NCI-H524 (cell line): ENCODE results near the gene KLRC3.
"Not testable (repeated sequence)": the region's sequence is repeated elsewhere in the genome, so short reads cannot be mapped to it uniquely, and the experiment has no call there.

Experiments
- DNase-seq, 2 experiments: peaks; one replicate each; lab custom pipeline; 2025; lab: John Stamatoyannopoulos, UW

Gene KLRC3

DNA sequence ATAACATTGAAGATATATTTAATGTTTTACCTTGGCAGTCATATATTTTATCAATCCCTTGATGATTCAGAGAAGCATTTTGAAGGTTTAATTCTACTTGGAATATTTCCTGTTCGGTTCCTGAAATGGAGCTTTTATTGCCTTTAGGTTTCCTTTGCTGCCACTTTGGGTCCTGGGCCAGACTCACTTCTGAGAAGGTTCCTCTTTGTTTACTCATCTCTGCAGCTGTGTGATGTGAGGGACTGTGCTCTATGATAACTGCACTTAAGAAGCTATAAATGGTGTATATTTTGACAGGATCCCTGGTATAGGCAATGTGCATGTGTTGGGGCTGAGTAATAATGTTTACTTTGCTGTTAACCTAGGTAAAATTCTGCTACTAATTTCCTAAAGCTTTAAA, at the start of gene KLRC3:
Gene KLRC3, minus strand, starts transcription at position 262 of the 400 bp plus-strand sequence. Its CDS starts 45 bp downstream, at position 217.
- DNase-seq, result not testable (repeated sequence)

DNA sequence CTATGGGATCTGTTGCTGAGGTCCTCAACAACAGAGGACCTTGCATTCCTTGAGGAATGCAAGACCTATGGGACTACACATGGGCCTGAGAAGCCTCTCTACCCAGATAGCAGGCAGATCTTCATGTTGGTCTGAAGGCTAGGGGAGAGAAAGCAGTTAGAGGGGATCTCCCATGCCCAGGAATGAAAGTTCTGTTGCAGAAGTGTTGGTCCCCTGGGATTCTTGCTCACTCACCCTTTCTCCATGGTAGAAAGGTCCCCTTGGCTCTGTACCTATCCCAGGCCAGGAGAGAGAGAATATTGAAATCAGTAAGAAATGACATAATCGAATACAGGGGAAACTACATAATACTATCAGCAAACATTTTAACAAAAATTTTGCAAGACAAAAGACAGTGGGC, 49.3 kb upstream of the KLRC3 start:
- DNase-seq, result no peak

DNA sequence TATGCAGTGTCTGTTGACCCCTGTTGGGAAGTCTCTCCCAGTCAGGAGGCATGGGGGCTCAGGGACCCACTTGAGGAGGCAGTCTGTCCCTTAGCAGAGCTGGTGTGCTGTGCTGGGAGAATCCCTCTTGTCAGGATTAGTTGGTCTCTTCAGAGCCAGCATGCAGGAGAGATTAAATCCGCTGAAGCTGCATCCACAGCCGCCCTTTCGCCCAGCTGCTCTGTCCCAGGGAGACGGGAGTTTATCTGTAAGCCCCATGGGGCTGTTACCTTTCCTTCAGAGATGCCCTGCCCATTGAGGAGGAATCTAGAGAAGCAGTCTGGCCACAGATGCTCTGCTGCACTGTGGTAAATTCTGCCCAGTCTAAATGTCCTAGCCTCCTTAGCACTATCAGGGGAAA, 45.9 kb upstream of the KLRC3 start:
- peak; percentile 43 to 88 for DNase-seq

DNA sequence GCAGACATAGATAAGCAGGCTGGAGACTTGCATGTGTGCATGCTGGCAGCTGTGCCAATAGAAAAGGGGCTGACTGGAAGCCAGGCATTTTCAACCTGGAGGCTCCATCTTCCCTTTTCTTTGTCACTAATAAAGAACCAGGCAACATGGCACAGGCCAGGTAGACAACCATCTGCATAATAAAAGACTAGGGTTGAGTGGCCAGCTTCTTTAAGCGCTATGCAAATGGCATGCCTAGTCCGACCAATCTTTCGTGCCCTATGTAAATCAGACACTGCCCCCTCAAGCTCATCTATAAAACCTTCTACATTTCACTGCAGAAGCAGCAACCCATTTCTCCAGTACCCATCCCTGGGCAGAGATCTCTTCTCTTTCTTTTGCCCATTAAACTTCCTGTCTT, 37.4 kb upstream of the KLRC3 start:
- no peak for DNase-seq

DNA sequence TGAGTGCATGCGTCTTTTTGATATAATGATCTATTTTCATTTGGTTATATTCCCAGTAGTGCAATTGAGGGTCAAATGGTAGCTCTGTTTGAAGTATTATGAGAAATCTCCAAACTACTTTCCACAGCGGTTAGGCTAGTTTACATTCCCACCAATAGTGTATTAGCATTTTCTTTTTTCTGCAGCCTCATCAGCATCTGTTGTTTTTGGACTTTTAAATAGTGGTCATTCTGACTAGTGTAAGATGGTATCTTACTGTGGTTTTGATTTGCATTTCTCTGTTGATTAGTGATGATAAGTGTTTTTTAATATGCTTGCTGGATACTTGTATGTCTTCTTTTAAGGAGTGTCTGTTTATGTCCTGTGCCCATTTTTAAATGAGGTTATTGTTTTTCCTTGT, 36.5 kb upstream of the KLRC3 start:
- no peak for DNase-seq

DNA sequence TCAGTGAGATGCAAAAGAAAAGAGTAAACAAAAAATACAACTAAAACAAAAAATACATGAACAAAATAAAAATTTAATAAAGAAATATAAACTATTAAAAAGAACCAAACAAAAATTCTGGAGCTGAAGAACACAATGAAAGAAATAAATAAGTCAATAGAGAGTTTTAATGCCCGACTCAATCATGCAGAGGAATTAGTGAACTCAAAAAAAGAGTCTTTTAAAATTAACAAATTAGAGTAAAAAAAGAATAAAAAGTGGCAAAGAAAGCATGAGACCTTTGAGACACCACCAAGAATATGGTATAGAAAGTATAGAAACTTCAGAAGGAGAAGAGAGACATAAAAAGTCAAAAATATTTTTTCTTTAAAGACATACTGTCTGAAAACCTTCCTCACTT, 35.4 kb upstream of the KLRC3 start:
- no peak for DNase-seq

DNA sequence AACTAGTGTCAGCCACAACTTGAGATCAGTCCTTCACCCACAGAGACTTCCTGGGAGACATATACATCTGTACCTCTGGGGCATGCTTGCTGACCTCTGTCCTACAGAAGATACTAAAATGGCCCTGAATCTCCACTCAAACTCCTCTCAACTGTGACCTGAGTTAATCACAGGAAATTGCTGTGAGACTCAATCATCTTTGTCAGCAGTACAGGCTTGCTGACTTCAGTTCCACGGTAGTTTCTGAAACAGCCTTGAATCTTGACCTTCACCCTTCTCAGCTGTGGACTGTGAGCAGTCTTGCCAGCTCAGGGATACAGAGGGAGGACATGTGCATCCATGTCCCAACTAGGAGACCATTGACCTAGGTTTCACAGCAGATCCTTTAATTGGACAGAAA, 34.1 kb upstream of the KLRC3 start:
- no peak for DNase-seq

DNA sequence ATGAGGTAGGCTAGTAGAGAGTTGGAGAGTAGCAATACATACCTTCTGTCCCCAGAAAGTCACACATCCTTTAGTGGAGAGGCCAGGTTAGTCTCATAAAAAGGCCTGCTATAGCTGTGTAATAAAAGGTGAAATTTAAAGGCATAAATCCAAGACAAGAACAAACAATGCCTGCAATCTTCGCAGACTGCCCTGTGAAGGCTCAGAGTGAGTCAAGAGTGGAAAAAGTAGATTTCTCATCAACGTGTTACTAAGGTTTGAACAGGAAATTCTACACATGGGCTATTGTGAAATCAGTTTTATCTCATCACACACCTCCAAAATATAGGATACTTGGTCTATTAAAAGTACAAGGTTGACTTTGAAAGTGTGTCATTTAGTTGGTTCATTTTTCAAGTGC, 32.8 kb upstream of the KLRC3 start, which contains the start of gene KLRC1:
Gene KLRC1, minus strand, starts transcription at position 222 of the 400 bp plus-strand sequence. CDS start 2,221 bp downstream, outside the sequence.
- no peak for DNase-seq

DNA sequence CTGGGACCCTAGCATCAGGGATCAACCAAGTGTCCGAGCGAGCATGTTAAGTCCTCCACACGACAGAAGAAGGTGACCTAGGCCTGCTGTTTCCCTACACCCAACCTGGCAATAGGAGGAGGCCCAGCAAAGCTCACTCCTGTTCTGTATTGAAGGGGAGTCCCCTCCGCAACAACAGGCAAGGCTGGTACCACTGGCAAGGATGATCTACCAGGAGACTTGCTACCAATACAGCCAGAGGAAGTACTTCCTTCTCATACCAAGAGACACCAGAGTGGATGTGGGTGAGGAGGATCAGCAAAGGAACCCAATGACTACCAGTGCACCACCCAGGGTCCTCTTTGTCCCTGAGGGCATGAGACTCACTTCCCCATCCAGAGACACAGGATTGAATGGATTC, 27.8 kb upstream of the KLRC3 start:
- no peak for DNase-seq

DNA sequence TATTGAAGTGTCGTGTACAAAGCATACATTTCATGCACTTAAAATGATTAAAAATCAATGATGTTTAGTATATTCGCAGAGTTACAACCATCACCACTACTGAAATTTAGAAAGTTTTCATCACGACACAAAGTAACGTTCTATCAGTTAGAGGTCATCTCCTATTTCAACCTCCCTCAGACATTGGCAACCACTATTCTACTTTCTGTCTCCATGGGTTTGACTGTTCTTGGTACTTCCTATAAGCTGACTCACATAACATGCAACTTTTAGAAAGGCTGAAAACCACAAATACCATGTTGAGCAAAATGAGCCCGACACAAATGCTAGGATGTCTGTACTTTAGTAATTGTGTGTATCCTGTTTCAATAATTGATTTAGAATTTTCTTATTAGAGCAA, 25.7 kb upstream of the KLRC3 start:
- not testable (repeated sequence) for DNase-seq

DNA sequence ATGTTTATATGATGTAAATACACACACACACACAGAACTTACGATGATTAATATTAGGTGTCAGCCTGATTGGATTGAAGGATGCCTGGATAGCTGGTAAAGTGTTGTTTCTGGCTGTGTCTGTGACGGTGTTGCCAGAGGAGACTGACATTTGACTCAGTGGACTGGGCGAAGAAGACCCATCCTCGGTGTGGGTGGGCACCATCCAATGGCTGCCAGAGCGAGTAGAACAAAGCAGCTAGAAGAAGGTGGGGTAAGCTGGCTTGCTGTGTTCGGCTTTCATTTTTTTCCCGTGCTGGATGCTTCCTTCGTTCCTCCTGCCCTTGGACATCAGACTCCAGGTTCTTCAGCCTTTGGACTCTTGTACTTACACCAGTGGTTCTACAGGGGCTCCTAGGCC, 20.7 kb upstream of the KLRC3 start:
- not testable (repeated sequence) for DNase-seq

DNA sequence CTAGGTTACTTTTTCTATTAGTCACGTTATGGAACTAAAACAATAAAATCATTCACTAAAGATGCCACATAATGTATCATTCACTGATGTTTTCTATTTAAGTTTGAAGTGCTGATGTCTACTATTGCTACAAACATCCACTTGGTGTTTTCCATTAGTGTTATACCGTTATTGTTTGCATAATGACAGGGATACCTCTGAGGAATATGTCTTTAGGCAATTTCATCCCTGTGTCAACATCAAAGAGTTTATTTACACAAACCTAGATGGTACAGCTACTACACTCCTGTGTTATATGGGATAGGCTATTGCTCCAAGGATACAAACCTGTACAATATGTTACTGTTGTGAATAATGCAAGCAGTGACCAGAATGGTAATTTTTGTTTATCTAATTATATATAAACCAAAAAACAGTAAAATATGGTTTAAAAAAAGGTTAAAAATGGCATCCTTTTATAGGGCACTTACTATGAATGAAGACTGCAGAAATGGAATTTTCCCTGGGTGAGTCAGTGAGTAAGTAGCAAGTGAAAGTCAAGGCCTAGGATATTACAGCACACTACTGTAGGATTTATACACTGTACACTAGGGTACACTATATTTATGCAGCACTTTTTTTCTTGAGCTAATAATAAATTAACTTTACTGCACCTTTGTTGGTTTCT, 19.3 kb upstream of the KLRC3 start:
- not testable (repeated sequence) for DNase-seq

DNA sequence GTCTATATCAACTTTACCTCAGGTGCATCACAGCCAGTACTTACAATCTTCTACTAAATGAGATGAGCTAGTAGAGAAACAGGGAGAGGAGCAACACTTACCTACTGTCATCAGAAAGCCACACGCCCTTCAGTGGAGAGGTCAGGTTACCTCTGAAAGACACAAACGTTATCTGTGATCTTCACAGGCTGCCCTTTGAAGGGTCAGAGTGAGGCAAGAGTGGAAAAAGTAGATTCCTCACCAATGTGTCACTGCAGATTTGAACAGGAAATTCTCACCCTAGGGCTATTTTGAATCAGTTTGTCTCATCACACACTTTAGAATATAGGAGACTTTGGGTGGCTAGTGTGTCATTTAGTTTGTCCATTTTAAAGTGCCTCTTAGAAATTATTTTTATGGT, 17.2 kb upstream of the KLRC3 start:
- not testable (repeated sequence) for DNase-seq

DNA sequence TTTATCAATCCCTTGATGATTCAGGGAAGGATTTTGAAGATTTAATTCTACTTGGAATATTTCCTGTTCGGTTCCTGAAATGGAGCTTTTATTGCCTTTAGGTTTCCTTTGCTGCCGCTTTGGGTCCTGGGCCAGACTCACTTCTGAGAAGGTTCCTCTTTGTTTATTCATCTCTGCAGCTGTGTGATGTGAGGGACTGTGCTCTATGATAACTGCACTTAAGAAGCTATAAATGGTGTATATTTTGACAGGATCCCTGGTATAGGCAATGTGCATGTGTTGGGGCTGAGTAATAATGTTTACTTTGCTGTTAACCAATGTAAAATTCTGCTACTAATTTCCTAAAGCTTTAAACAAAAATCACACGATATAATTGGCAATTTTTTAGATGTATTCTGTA, 15.4 kb upstream of the KLRC3 start, which contains the start of gene KLRC2:
Gene KLRC2, minus strand, starts transcription at position 195 of the 400 bp plus-strand sequence. Its CDS starts 24 bp downstream, at position 171.
- DNase-seq, result not testable (repeated sequence)

DNA sequence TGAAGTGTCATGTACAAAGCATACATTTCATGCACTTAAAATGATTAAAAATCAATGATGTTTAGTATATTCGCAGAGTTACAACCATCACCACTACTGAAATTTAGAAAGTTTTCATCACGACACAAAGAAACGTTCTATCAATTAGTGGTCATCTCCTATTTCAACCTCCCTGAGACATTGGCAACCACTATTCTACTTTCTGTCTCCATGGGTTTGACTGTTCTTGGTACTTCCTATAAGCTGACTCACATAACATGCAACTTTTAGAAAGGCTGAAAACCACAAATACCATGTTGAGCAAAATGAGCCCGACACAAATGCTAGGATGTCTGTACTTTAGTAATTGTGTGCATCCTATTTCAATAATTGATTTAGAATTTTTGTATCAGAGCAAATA, 10.2 kb upstream of the KLRC3 start:
- DNase-seq, result not testable (repeated sequence)

DNA sequence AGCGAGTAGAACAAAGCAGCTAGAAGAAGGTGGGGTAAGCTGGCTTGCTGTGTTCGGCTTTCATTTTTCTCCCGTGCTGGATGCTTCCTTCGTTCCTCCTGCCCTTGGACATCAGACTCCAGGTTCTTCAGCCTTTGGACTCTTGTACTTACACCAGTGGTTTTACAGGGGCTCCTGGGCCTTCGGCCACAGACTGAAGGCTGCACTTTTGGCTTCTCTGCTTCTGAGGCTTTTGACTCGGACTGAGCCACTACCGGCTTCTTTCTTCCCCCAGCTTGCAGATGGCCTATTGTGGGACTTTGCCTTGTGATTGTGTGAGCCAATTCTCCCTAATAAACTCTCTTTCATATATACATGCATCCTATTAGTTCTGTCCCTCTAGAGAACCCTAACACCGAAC, 5.5 kb upstream of the KLRC3 start:
- DNase-seq, result not testable (repeated sequence)

DNA sequence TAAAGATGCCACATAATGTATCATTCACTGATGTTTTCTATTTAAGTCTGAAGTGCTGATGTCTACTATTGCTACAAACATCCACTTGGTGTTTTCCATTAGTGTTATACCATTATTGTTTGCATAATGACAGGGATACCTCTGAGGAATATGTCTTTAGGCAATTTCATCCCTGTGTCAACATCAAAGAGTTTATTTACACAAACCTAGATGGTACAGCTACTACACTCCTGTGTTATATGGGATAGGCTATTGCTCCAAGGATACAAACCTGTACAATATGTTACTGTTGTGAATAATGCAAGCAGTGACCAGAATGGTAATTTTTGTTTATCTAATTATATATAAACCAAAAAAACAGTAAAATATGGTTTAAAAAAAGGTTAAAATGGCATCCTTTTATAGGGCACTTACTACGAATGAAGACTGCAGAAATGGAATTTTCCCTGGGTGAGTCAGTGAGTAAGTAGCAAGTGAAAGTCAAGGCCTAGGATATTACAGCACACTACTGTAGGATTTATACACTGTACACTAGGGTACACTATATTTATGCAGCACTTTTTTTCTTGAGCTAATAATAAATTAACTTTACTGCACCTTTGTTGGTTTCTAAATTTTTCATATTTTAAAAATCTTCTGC, 4.0 kb upstream of the KLRC3 start:
- not testable (repeated sequence) for DNase-seq

DNA sequence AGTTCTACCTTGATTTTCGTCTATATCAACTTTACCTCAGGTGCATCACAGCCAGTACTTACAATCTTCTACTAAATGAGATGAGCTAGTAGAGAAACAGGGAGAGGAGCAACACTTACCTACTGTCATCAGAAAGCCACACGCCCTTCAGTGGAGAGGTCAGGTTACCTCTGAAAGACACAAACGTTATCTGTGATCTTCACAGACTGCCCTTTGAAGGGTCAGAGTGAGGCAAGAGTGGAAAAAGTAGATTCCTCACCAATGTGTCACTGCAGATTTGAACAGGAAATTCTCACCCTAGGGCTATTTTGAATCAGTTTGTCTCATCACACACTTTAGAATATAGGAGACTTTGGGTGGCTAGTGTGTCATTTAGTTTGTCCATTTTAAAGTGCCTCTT, 1.8 kb upstream of the KLRC3 start:
- not testable (repeated sequence) for DNase-seq

DNA sequence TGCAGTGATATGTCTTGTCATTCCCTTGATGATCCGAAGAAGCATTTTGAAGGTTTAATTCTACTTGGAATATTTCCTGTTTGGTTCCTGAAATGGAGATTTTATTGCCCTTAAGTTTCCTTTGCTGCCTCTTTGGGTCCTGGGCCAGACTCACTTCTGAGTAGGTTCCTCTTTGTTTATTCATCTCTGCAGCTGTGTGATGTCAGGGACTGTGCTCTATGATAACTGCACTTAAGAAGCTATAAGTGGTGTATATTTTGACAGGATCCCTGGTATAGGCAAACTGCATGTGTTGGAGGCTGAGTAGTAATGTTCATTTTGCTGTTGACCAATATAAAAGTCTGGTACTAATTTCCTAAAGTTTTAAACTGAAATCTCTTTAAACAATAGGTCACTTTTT, 11.0 kb downstream of the KLRC3 start, which contains the start of gene KLRC4:
Gene KLRC4, minus strand, starts transcription at position 366 of the 400 bp plus-strand sequence. Its CDS starts 182 bp downstream, at position 184.
- DNase-seq, result no peak

DNA sequence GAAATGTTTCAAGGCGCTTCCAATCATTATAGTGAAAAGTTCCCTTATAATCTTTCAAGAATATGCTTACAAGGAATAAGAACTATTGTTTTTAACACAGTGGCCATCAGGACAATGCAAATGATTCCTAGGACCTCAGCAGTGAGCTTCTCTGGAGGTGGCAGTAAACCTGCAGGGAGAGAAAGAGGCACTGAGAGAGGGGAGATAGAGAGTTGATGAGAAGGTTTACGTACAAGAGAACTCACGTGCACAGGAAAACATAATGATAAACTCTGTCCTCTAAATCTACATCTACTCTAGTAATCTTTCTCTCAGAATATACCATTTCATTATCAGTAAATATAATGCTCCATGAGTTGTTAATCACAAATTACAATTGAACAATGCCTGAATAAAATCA, 11.6 kb downstream of the KLRC3 start:
- DNase-seq, result no peak

DNA sequence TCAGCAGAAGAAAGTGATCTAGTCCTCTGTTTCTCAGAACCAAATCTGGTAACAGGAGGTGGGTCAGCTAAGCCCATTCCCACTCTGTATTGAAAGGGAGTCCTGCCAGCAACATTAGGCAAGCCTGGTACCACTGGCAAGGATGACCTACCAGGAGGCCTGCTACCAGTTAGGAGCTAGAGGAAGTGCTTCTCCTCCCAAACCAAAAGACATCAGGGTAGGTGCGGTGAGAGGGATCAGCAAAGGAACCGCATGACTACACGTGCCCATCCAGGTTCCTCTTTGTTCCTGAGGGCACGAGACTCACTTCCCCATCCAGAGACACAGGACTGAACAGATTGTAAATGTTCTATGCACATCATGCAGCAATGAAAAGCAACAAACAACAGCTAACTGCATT, 13.7 kb downstream of the KLRC3 start:
- no peak for DNase-seq

DNA sequence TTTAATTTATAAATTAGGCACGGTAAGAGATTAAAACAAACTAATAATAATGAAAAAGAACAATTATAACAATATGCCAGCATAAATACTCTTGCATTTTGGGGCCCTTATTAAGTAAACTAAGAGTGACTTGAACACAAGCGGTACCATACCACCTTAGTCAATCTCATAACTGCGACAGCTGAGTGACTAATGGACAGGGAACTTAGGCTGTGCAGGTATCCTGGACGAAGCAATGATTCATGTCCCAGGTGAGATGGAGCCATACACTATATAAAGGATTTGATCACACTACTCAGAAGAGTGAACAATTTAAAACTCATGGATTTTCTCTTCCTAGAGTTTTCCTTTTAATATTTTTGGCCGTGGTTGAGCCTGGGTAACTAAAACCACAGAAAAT, 15.1 kb downstream of the KLRC3 start:
- DNase-seq, result no peak

DNA sequence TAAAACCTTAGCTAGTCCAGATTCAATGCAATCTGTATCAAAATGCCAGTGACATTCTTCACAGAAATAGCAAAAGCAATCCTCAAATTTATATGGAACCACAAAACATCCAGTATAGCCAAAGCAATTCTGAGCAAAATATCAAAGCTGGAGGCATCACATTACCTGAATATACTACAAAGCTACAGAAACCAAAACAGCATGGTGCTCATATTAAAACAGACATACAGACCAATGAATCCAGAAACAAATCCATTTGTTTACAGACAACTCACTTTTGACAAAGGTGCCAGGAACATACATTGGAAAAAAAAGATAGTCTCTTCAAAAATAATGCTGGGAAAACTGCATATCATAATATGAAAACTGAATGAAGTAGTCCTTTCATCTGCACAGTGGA, 15.6 kb downstream of the KLRC3 start:
- DNase-seq, result no peak
